ENCODE results near the gene KREMEN1.

KREMEN1 gene

DNA sequence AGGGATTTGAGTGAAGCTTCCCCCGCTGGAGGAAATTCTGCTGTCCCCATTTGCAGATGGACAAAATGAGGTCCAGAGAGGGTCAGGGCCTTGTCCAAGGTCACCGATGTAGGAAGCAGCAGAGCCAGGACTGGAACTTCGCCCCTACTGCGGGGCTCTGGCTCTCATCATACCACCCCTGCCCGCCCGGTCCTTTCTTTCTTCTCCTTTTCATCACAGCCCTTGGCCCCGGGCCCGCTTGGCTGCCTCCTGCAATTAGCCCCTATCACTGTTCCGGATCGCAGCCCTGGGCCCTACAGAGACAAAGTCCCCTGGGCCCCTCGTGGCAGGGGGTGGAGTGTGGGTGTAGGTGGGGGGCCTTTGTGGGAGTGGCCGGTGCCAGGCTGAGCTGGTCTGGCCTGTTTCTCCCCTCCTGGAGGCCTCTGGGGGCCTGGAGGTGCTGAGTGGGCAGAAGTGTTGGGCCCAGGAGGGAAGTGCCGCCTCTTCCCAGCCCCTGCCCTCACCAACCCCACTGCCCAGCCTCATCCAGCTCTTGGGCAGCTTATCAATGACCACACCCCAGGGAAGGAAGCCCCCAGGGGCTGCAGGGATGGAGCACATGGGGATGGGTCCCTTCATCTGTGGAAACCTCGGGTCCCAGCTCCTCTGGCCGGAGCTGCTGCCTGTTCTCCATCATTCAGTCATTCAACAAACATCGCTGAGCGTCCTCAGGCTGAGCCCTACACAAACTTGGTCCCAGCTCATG, 136.2 kb downstream of the KREMEN1 start:
- DNase-seq: no peak

DNA sequence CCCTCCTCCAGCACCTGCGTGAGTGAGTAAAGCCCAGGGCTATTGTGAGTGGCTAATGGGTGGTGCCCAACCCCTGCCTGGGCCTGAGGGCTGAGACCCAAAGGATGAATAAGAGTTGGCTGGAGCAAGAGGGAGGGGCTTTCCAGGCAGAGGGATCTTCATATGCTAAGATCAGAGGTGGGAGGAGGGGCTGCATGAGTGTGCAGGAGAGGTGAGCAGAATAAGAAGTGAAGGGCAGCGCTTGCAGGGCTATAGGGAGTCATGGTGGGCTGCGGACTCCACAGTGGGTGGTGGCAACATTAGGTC, 136.7 kb downstream of the KREMEN1 start:
- DNase-seq: no peak

DNA sequence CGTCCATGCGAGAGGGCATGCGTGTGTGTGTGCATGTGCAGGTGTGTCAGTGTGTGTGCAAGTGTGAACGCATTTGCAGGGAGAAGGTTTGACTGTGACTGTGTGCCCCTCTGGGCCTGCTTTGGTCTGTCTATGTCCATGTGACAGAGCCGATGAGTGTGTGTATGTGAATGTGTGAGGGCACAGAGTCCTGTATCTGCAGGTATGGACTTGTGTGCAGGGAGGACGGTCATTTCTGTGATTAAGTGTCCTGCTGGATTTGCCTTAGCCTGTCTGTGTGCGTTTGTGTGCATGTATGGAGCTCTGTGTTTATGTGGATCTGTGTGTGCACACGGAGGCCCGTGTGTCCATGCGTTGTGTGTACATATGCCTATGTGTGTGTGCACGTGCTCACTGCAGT, 138.2 kb downstream of the KREMEN1 start:
- DNase-seq: no peak

DNA sequence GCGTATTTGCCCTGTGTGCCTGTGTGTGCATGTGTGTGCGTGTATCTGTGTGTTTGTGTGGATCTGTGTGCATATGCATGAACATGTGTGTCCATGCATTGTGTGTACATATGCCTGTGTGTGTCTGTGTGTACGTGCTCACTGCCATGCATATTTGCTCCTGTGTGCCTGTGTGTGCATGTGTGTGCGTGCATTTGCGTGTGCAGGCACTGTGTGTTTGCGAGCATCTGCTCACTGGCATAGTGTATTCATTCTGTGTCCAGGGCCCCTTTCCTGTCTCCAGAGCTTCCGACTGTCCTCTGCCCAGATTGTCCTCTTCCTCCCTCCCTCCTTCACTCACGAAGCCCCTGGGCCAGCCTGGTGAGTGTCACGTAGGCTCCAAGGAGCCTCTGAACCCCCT, 138.6 kb downstream of the KREMEN1 start:
- no peak for DNase-seq

DNA sequence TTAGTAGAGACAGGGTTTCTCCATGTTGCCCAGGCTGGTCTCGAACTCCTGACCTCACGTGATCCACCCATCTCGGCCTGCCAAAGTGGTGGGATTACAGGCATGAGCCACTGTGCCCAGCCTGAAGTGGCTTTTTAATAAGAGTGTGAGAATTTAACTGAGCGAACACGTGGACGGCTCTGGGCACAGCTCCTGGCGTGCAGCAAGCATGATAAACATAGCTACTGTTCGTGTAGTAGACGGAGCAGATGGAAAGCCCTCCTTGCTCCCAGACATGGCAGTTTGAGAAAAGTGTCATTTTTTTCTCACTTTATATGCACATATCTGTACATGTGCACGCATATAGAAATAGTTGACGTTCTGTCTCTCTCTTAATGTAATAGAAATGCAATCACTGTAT, 139.9 kb downstream of the KREMEN1 start:
- DNase-seq: no peak

DNA sequence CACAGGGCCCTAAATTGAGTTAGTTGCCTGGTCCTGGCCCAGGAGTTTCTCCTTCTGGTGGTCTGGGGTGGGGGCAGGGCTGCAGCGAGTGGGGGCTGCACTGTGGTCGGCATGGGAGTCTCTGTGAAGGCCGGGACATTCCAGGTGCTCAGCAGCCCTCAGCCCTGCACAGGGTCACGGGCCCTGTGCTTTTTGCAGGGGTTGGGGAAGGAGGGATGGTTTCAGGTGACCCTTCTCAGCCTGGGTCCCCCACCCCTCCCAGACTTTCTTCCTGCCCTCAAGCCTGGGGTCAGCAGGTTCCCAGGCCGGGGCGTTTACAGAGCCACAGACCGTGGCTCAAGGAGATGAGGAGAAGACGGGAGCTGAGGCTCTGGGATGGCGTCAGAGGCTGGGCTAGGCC, 140.7 kb downstream of the KREMEN1 start:
- DNase-seq: no peak

DNA sequence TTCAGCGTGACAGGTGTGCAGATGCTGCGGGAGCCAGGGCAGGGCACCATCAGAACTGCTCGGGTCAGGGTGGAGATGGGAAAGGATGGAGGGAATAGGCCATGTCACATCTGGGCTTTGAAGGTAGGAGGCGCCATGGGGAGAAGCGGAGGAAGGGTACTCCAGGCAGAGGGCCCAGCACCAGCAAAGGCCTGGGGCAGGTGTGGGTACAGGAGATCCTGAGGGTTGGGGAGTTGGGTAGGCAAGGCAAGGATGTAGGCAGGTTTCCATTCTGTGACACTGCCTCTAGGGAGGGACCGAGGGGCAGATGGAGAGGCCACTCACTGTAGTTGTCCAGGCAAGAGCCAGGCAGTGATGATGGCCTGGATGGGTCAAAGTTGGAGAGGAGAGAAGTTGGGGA, 141.4 kb downstream of the KREMEN1 start:
- DNase-seq: no peak

DNA sequence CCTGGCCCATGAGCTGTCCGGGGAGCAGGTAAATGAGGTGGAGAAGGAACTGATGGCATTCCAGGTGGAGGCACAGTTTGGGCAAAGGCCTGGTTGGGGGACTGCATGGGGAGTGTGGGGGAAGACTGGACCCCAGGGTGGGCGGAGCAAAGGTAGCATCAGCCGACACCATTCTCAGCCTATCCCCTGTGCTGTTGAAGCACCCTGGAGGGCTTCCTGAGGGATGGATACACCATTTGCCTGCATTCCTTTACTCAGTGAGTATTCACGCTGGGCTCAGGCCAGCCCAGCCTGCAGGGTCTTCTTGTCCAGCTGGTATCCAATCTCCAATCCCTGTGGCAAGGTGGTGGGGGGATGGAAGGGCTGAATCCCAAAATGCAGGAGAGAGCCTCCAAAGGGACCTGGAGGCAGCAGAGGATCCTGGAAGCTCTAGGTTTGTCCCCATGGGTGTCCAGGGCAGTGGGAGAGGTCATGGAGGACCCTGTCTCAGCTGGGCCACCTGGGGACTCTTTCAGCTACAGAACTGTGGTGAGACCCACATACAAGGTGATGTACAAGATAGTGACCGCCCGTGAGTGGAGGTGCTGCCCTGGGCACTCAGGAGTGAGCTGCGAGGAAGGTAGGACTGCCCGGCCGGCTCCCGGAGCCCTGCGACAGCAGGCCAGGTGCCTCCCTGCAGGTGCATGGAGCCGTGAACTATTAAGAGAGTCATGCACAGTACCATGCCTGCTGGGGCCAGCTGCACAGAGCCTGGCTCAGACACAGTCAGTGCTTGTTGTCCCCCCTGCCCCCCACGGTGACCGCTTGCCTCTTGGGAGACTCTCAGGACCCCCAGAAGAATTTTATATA, 142.4 kb downstream of the KREMEN1 start:
- no peak for DNase-seq

DNA sequence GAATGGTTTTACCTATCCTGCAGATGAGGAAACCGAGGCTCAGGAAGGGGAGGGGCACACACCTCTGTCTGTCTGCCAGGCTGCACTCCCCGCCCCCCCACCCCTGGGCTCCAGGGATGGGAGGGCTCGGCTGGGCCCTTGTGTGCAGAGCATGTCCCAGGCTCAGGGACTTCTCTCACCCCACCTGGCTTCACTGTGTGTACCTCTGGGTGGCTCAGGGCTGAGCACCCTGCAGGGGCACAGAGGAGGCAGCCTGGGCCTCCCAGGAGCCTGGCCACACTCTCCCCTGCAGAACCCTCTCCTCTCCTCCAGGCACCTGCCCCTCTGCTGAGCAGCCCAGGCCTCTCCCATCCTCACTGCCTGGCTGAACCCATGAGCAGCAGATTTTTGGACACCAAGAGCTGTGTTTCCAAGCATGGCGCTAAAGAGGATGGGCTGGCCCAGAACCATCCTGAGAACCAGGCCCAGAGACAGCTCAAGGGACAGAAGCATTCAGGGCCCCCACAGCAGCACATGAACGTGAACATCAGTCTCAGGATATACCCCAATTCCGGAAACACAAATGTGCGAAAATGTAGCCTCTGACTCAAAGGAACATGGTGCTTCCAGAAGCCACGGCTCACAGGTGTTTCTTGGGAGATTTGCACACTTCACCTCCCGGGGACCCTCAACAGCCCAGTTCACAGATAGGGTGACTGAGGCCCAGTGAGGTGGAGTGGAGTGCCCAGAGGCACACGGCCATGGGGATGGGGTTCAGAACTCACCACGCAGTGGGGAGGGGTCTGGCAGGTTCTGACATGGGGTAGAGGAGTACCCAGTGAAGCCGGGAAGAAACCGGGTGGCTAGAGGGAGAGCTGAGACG, 143.4 kb downstream of the KREMEN1 start:
- DNase-seq: no peak

DNA sequence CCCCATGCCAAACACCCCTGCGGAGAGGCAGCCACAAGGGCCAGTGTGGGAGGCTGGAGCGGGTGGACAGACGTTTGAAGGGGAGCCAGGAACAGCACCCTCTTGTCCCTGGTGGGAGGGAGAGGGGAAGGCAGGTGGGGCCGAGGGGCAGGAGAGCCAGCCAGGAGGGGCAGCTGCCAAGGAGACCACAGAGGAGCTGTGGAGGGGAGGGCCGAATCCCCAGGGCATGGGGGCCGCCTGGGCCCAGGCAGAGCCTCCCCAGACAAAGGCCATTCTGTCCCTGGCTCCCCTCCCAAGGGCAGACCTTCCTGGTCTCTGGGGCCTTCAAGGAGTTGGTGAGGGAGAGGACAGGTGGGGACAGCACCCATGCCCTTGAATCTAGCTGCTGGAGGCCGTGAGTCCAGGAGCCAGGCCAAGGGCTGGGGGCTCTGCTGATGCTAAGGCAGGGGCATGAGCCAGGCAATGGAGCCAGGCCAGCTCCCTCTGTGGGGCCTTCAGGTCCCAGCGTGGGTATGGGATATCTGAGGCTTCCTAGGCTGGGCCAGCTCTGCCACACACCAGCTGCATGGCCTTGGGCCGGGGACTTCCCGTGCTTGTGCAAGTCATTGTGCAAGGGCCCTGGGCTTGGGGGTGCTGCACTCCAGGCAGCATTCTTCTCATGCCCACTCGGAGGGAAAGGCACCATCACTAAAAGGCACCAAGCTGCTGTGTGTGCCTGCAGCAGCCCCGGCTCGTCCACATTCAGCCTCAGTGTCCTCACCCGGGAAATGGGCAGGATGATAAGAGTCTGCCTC, 144.2 kb downstream of the KREMEN1 start:
- no peak for DNase-seq
